A204.1 (cell line): Measurements from ENCODE around the gene UTP25.
"Not testable (repeated sequence)": the region's sequence is repeated elsewhere in the genome, so short reads cannot be mapped to it uniquely, and the experiment has no call there.

ENCODE experiments used
- FAIRE-seq: peaks from 2 replicates; lab custom pipeline; 2012; peaks lifted over from hg19 to GRCh38; lab: Jason Lieb, UNC

The UTP25 gene, protein sequence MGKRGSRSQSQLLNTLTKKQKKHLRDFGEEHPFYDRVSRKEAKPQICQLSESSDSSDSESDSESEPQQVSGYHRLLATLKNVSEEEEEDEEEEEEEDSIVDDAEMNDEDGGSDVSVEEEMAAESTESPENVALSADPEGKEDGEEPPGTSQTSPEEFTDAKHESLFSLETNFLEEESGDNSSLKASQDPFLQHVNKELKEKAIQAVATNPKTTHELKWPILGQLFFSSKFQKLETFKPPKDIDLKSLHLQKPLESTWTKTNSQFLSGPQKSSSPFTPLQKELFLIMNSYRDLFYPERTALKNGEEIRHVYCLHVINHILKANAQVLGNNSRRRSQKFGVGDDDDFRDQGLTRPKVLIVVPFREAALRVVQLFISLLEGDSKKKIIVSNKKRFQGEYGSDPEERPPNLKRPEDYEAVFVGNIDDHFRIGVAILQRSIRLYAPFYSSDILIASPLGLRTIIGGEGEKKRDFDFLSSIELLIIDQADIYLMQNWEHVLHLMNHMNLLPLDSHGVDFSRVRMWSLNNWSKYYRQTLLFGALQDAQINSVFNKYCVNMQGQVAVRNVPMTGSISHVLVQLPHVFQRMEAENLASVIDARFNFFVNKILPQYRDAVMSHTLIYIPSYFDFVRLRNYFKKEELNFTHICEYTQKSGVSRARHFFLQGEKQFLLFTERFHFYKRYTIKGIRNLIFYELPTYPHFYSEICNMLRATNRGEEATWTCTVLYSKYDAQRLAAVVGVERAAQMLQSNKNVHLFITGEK

DNA sequence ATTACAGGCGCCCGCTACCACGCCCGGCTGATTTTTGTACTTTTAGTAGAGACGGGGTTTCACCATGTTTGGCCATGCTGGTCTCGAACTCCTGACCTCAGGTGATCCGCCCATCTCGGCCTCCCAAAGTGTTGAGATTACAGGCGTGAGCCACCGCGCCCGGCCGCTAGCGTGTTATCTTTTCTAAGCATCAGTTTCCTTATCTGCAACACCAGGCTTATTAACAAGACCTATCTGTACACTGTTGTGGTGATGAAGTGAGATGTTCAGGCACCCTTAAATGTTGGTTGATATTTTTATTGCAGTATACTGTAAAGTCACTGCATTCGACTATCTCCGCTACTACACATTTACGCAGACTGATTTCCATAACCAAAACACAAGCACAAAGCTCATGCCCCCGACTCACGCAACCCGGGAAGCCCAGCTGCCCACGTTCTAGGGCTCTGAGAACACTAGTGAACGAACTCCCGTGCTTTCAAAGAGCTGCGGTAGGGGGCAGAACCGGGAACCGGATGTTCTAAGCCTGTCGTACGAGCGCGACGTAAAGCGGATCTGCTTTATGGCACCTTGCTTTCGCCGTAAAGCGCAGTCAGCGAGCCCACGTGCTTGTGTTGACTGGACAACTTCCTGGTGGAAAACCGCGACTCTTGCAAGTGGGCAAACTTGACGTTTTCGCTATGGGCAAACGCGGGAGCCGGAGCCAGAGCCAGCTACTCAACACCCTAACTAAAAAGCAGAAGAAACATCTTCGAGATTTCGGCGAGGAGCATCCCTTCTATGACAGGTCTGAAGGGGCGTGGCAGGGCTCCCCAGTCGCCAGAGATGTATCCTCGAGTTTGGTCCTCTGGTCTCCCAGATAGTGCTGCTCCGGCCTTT is at the start of gene UTP25:
Gene UTP25, plus strand, starts transcription at position 589 of the 879 bp plus-strand sequence. Its CDS starts 92 bp downstream, at position 681.
- FAIRE-seq = peak; percentile 86

DNA sequence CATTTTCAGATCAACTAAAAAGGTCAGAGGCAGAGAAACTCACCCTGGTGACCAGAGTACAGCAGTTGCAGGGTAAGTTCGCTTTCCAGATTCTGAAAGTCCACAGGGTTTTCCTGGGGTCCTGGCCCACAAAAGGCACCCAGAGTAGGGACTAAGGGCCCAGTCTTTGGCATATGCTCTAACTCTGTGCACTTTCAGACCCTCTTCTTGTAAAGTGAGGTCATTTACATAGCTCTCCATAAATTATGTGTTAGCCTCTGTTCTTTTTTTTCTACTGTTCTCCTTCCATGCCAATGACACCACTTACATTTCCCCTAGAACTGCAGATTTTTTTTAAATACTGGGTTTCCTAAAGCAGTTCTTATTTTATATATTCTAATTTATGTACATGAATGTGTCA is 49.7 kb upstream of the UTP25 start:
- FAIRE-seq = no peak

DNA sequence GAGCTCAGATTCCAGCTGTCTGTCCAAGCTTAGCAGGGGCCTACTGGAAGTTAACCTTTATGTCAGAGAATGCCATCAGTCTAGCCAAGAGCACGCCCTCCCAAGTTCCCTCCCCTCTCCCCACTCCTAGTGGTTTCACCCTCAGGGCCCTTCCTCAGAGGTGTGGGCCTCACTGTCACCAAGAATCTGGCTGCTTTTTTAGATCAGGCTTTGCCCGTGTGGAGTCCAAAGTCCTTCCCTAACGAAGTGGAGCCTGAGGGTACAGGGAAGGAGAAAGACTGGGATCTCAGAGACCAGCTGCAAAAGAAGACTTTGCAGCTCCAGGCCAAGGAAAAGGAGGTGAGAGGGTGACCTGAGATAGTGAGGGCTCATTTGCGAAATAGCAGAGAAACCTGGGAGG is 47.5 kb upstream of the UTP25 start:
- FAIRE-seq = no peak

DNA sequence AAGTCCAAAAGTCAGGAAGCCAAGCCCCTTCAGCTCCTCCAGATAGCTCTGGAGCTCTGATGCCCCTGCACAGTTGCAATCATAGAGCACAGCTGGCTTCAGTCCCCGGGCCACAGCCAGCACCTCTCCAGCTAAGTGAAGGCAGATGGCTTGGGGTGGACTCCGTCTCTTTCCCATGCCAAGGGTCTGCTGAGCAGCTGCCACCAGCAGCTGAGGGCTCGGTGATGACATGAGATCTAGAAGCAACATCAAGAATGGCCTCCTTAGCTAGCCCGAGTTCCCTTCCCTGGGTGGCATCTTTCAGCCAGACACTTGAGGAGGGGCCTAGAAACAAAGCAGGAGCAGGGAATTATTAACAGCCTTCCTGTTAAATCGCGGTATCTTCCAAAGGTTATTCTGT is 44.4 kb upstream of the UTP25 start:
- FAIRE-seq = no peak

DNA sequence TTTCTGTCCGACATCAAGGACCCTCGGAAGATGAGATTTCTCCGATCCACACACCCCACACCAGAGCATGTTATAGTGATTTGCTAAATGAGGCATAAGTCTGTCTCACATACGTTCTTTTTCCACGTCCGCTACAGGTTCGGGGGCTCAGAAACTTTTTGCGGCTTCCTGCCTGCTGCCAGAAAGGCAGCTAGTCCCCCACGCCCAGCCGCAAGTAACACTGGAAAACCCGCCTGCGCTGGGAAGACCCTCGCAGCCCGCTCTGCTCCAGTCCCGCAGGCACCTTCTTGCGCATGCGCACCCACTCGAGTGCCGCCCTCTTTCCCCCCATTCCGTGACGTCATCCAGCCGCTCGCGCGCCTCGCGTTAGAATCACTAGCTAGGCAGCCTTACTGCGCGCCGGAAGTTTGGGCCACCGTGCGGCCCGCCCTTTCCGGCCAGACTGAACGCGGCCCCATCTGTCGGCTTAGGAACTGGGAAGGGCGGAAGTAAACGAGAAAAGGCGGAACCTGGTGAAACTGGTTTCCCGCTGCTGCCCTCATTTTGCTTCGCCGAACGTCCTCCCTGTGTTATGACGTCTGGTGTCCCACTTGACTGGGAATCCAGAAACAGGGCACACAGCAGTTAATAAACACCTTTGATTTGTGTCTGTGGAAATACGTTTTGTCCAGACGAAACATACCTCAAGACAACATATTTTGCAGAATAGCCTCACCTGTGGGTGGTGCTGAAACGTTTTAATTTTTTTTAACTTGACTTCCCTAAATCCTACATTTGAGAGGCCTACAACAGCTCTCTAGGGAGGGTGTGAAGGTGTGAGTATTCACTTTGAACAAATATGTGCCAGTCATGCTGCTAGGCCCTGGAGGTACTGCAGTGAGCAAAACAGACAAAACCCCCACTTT is 43.3 kb upstream of the UTP25 start, which contains the start of gene C1orf74:
Gene C1orf74, minus strand, starts transcription at position 295 of the 905 bp plus-strand sequence. CDS start 925 bp downstream, outside the sequence.
- peak; percentile 93 for FAIRE-seq

DNA sequence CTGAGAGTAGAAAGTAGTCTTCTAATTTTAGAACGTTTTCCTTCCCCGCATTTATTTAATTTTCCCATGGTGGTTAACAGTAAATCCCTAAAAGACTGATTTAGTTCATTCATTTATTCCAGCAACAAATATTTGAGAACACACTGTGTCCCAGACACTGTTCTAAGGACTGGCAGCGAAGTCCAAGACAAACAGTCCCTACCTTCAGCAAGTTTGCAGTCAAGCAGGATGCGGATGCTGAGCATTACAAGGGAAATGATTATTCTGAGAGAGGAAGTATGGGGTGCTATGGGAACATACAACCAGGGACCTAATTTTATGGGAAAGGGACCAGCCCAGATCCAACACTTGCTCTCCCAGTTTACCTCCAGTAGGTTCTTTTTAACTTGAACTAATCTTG is 42.2 kb upstream of the UTP25 start:
- no peak for FAIRE-seq

DNA sequence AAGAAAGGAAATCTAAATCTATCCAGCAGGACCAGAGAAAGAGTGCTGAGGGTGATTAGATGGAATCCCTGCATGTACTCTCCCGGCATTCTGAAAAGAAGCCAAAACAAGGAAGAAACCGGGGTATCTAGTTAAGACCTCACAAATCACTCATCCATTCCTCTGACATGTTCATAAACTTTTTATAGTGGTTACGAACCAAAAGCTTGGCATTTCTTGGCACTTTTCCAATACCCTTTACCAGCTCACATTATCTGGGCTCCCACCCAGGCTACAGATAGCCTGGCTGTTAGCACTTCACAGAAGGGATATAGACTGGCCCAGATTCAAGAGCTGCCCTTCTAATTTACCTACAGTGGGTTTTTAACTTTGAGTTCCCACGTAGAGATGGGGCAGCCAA is 41.6 kb upstream of the UTP25 start:
- FAIRE-seq = no peak

DNA sequence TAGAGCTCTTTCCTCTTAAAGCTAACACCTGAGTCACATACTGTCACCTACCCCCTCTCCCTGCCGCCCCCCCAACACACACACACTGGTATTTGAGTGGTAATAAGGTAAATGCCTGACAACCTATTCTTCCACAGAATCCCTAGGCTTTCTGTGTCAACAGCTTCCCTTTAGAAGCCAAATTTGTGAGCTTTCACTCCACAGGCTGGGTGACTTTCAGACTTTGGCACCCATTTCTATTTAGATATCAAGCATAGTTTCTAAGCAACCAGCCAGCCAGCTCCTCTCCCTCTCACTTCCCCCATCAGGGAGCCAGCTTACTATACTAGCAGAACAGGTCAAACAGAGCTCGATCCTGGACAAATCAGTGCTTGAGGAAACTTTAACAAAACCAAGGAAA is 40.2 kb upstream of the UTP25 start:
- no peak for FAIRE-seq

DNA sequence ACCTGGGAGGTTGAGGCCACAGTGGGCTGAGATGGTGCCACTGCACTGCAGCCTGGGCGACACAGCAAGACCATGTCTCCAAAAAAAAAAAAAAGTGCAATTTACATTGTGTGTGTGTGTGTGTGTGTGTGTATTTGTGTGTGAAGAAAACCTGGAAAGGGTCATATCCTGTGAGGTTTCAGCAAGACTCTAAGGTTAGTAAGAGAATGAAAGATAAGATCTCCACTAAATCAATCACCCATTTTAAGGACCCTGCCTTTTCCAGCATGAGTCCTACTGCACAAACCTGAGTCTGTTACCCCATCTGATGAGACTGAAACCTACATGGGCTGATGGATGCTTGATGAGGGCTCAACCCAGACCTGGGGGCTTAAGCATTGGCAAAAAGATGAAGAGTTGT is 38.5 kb upstream of the UTP25 start:
- FAIRE-seq = no peak

DNA sequence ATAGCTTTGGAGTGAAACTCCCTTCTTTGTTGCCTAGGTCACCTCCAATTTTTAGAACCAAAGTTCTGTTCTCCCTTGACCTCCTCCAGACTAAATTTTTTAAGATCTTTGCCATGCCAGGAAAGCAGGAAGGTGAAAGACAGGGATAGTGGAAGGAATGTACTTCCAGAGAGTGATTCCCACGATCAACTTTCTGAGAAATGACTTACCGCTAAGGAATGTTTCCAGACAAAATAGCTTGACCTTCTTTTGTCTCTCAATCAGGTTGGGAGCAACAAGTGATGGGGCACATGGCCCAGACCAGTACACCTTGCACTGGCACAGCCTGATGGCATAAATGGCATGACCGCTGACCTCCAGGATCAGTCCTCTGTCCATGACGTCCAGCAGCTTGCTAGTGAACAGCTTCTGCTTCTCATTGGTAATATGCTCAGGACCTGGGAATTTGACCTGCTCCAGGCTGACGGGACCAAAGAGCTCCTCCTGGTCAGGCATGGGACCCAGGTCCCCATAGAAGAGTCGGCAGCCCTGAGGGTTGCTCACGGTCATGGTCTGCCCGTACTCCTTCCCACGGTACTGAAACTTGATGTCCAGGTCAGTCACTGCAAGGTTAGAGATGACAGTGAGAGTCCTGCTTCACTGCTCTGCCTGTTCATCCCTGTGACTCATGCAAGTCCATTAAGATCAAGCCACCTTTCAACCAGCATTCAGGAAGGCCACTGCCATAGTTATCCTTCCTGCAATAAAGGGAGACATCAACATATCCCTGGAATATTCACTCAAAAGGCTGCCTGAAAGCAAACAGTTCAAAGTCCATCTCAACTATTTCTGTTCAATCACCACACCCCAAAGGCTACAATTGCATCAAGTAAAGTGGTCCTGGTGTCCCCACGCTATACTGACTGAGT is 37.2 kb upstream of the UTP25 start:
- no peak for FAIRE-seq

DNA sequence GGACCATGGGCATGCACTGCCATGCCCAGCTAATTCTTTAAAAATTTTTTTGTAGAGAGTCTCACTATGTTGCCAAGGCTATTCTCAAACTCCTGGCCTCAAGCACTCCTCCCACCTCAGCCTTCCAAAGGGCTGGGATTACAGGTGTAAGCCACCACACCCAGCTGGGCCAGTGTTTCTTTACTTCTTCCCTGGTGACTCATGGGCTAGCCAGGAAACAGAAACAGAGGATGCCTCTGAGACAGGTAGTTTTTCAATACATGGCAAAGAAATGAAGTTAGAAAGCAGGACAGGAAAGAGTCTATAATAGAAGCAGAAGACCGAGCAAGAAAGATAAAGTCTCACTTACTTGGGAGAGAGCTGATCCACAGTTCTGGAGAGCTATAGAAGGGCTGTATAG is 35.9 kb upstream of the UTP25 start:
- no peak for FAIRE-seq

DNA sequence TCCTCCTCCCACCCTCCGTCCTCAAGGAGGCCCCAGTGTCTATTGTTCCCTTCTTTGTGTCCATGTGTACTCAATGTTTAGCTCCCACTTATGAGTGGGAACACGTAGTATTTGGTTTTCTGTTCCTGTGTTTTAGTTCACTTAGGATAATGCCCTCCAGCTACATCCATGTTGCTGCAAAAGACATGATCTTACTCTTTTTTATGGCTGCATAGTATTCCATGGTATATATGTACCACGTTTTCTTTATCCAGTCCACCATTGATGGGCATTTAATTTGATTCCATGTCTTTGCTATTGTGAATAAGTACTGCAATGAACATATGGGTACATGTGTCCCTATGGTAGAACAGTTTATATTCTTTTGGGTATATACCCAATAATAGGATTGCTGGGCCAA is 34.1 kb upstream of the UTP25 start:
- not testable (repeated sequence) for FAIRE-seq

DNA sequence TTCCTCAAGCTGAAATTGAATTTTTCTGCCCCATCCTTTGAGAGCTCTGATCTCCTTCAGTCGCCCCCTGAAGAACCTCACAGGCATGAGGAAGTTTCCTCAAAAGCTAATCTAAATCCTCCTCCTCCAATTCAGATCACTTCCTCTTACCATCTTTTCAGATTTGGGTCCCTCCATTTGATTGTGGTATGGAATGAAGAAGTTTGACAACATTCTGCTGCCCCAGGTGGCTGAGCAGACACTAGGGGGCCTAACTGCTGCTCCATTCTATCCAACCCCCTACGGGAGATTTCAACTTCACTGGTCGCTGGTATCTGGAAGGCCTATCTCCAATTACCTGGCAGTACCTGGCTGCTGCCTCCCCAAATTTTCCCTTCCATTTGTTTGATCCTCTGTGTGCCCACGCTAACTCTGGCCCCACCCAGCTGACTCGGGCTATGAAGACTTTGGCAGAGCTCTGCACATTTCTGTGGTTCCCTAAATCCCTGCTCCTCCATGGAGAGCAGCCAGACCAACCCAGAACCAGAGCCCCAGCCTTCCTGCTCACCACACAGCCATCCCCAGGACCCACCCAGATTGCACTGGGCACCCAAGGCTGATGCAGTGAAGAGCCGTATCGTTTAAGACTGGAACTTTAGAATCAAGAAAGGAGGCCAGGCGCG is 29.7 kb upstream of the UTP25 start:
- FAIRE-seq = no peak

DNA sequence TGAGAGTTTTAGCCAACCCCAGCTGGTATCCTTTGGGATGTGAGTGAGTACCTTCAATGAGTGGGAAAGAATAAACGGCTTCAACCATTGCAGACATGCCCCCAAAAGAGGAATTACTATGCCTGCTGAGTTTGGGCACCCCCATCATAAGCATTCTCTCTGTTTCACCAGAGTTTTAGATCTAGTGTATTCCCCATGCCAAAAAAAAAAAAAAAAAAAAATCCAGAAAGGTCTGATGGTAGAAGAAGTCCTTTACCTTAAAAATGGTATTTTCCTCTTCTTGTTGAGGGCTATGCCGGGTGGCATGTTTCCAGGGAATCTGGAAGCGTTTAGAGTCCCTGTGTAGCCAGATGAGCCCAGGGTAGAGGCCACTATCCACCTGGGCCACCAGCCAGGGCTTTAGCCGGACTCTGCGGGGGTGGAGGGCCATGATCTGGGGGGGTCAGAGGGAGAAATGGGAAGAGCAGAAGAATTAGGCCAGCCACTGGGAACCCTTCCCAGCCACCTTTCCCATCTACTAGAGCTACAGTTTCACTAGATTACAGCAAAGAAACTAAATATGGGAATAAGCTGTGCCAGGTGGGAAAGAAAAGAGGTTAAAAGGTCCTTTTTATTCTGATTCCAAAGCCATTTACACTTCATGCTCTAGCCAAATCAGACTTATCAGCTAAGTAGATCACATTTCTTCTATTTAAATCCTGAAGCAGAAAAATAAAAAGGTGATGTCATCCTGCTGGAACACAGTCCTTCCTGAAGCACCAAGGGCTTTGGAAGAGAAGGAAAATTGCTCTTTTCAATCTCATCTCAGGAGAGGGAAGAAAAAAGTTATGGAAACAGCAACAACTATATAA is 26.6 kb upstream of the UTP25 start:
- no peak for FAIRE-seq

DNA sequence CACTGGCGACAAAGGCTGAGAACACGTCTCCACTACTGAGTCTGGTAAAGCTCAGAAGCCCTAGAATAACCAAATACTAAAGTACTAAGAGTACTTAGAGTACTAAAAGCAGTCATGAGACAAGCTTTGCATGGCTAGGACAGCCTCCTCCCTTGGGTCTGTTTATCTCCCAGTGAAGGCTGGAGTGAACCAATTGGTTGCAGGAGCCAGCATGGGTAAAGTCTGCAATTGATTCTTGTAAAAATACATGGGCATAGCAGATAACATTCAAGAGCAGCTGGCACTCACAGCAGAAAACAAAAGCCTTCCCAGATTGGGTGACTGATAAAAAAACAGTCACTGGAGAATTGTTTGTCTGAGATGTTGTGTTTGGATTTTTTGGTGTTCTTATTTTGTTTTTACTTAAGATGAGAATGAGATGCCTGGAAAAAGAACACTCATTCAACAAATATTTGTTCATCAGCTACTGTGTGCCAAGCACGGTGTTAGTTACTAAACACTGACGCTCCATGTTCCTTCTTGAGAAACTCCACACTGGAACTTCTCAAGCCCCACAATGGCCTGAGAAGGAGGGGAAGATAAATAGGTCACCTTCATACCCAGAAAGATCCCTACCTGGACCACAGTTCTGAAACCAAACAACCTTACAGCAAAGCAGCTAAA is 25.5 kb upstream of the UTP25 start:
- FAIRE-seq = no peak

DNA sequence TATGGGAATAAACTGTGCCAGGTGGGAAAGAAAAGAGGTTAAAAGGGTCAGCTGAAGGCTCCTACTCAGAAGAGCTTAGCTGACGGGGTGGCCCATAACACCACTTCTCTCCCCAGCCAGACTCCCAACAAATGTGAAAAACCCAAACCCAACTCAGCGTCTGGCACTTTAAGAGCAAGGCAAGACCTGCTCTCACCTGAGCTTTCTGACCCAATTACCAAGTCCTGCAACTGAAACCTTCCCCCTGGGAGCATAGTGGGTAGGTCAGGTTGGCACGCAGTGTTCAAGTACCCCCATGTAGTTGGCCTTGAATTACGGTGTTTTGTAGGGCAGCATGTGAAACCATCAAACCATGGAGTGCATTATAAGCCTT is 25.0 kb upstream of the UTP25 start:
- FAIRE-seq = no peak

DNA sequence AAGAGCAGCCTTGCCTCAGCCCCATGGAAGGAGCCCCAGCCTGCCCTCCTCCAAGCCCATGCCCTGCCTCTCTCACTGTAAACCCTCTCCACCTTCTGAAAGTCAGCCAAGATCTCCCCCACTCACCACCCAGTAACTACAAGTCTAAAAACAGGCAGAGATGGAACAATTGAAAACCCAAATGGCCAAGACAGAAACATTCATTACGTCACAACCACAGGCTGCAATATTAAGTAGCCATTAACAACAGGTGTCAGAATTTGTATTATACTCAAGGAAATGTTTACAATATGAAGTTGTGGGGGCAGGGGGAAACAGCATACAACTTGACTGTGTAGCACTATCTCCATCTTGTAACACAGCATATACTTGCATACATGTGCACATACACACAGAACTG is 24.2 kb upstream of the UTP25 start:
- no peak for FAIRE-seq

DNA sequence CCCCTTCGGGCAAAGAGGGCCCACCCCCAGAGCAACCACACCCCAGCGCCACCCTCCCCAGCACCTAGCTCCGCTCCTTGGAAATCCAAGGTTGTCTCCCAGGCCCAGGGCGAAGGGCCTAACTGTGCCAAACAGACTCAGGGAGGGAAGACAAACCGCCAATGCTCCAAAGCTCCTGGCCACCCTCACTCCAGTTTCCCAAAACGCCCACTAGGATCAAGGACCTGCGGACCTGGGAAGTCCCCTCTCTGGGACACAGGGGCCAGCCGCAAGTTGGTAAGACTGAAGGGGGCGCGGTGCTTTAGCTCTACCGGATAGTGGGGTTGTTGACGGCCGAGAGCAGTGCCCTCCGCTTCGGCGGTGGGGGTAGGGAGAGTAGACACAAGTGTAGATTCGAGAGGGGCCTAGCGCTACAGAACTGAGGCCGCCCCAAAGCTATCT is 22.4 kb upstream of the UTP25 start:
- no peak for FAIRE-seq
